IMR-90 (cell line): ENCODE measurements around the gene MYH6.

Source experiments
- BHLHE40 ChIP-seq: fragments of 150-350 bp; IDR thresholded peaks from 2 replicates; pipeline ENCODE4 v1.6.1; 2016; ENCODE audit warnings: mild to moderate bottlenecking, low read depth, low read length
- CTCF ChIP-seq: conservative IDR thresholded peaks from 2 replicates; pipeline ENCODE4 v1.5.1; 2012; ENCODE audit warnings: mild to moderate bottlenecking, low read depth, low read length, improper control_type of control experiment
- MAFK ChIP-seq: IDR thresholded peaks from 2 replicates; pipeline ENCODE4 v1.6.1; 2012; ENCODE audit warnings: low read depth, low read length, improper control_type of control experiment
- NFE2L2 ChIP-seq: fragments of 150-350 bp; IDR thresholded peaks from 2 replicates; pipeline ENCODE4 v1.6.1; 2016; ENCODE audit warnings: low read depth, mild to moderate bottlenecking, low read length
- POLR2A ChIP-seq: IDR thresholded peaks from 2 replicates; pipeline ENCODE4 v1.6.1; 2012; ENCODE audit warnings: mild to moderate bottlenecking, low read depth, low read length
- RAD21 ChIP-seq: IDR thresholded peaks from 2 replicates; pipeline ENCODE4 v1.6.1; 2012; ENCODE audit warnings: low read length, improper control_type of control experiment
- SMC3 ChIP-seq: fragments of 150-350 bp; IDR thresholded peaks from 2 replicates; pipeline ENCODE4 v1.6.1; 2016; ENCODE audit warnings: low read depth, mild to moderate bottlenecking, antibody characterized with exemption, low read length, moderate library complexity
- TF ChIP-seq, protein P1 (sequence below): fragments of 150-350 bp; IDR thresholded peaks from 2 replicates; pipeline ENCODE4 v1.6.1; 2016; ENCODE audit warnings: low read depth, mild to moderate bottlenecking, low read length, moderate library complexity, borderline replicate concordance

- TF ChIP-seq CTCF (no peak), BHLHE40 (no peak), SMC3 (no peak), RAD21 (no peak), MAFK (no peak), POLR2A (no peak), NFE2L2 (no peak)
- TF ChIP-seq, protein P1, sequence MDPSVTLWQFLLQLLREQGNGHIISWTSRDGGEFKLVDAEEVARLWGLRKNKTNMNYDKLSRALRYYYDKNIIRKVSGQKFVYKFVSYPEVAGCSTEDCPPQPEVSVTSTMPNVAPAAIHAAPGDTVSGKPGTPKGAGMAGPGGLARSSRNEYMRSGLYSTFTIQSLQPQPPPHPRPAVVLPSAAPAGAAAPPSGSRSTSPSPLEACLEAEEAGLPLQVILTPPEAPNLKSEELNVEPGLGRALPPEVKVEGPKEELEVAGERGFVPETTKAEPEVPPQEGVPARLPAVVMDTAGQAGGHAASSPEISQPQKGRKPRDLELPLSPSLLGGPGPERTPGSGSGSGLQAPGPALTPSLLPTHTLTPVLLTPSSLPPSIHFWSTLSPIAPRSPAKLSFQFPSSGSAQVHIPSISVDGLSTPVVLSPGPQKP: no peak
Observed at GRCh38 chr14:23384364-23385080, 23.6 kb downstream of the MYH6 start.
